ENCODE data around the gene SAA2. TPM values are rescaled to one million over a fixed set of nuclear protein-coding genes. Genes with fewer than 3 reads are reported as not detected.
"Not testable (repeated sequence)": the region's sequence is repeated elsewhere in the genome, so short reads cannot be mapped to it uniquely, and the experiment has no call there.

Gene SAA2
- total RNA-seq, 1 experiment from 2014 or later, result not detected

DNA sequence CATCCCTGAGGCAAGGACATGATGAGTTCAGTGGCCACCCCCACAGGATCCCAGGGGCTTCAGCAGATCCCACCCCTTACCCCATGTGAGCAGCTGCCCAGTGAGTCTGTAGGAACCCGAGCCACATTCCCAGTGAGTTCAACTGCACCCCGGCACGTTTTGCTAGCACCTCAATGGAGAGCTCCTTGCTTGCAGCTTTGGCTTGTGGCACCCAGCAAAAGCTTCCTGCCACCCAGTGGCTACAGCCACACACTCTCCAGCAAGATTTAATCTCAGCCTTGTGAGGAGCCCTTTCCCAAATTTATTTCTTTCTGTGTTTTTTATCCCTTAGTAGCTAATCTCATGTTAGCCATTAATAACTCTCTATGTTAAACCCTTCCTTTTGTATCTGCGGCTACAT is 21.6 kb upstream of the SAA2 start:
- ChIA-PET CTCF (interaction anchor here (1.0 kb wide), 3 partner anchors 26 to 154 kb away, joined by 3 to 11 read pairs (median 8); no protein-coding TSS in a partner anchor), POLR2A (no interaction called here)
- Mint-ChIP-seq H3K4me1 (ENCODE audit: low read depth, unreplicated experiment) (no peaks in the 10 kb centered on the region), H3K4me3 (ENCODE audit: unreplicated experiment) (no peak overlapping the region), H3K36me3 (ENCODE audit: insufficient read depth, unreplicated experiment) (no peaks in the 10 kb centered on the region), H3K9me3 (ENCODE audit: unreplicated experiment) (no peaks in the 10 kb centered on the region), H3K27me3 (ENCODE audit: insufficient read depth, unreplicated experiment) (no peaks in the 10 kb centered on the region), H3K27ac (ENCODE audit: unreplicated experiment) (no peak overlapping the region)
- Histone ChIP-seq H3K9me3 (no peaks in the 10 kb centered on the region), H3K36me3 (ENCODE audit: control insufficient read depth, insufficient read depth, low read length) (no peaks in the 10 kb centered on the region), H3K27me3 (replicated peaks; ENCODE audit: control insufficient read depth, insufficient read depth, low read length) (no peaks in the 10 kb centered on the region), H3K4me3 (ENCODE audit: low read depth, low read length) (no peak overlapping the region), H3K4me1 (no peaks in the 10 kb centered on the region)
- intact Hi-C loops (cut with micrococcal nuclease; ENCODE audit: unreplicated experiment), result no loop called here
- no peak for DNase-seq
- TF ChIP-seq, protein P1, sequence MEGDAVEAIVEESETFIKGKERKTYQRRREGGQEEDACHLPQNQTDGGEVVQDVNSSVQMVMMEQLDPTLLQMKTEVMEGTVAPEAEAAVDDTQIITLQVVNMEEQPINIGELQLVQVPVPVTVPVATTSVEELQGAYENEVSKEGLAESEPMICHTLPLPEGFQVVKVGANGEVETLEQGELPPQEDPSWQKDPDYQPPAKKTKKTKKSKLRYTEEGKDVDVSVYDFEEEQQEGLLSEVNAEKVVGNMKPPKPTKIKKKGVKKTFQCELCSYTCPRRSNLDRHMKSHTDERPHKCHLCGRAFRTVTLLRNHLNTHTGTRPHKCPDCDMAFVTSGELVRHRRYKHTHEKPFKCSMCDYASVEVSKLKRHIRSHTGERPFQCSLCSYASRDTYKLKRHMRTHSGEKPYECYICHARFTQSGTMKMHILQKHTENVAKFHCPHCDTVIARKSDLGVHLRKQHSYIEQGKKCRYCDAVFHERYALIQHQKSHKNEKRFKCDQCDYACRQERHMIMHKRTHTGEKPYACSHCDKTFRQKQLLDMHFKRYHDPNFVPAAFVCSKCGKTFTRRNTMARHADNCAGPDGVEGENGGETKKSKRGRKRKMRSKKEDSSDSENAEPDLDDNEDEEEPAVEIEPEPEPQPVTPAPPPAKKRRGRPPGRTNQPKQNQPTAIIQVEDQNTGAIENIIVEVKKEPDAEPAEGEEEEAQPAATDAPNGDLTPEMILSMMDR (IDR thresholded peaks at IDR 0.05; ENCODE audit: insufficient read depth in 1 of 2, low read depth in 1 of 2, low read length in 1 of 2, severe bottlenecking in 1 of 2, unreplicated experiment in 1 of 2), result no peak
- no TSS peak for BruUV-seq (replicated peaks)

DNA sequence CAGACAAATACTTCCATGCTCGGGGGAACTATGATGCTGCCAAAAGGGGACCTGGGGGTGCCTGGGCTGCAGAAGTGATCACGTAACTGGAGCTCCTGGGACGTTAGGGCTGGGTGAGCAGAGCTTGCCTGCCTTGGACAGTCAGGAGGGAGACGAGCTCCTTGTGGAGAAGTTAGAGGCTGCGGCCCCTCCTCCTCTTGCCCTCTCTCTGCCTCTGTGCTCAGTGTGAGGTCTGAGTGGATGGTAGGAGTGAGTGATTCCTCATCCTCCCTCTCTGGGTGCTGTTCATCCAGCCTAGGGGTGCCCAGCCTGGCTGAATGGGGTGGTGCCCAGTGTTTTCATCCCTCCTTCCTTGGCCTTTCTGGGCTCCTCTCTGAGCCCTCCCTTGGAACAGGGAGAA is 20.8 kb upstream of the SAA2 start:
- H3K36me3 ChIP-seq (ENCODE audit: control insufficient read depth, insufficient read depth, low read length); H3K27me3 ChIP-seq (replicated peaks; ENCODE audit: control insufficient read depth, insufficient read depth, low read length); DNase-seq; H3K27ac Mint-ChIP-seq (ENCODE audit: unreplicated experiment); H3K27me3 Mint-ChIP-seq (ENCODE audit: insufficient read depth, unreplicated experiment); H3K4me1 Mint-ChIP-seq (ENCODE audit: low read depth, unreplicated experiment); CTCF ChIA-PET; BruUV-seq (replicated peaks); POLR2A ChIA-PET; H3K4me1 ChIP-seq; H3K9me3 ChIP-seq; H3K4me3 Mint-ChIP-seq (ENCODE audit: unreplicated experiment); H3K9me3 Mint-ChIP-seq (ENCODE audit: unreplicated experiment); H3K4me3 ChIP-seq (ENCODE audit: low read depth, low read length); H3K36me3 Mint-ChIP-seq (ENCODE audit: insufficient read depth, unreplicated experiment): not testable (repeated sequence)
- intact Hi-C loops (cut with micrococcal nuclease; ENCODE audit: unreplicated experiment), result loop anchor here (1.0 kb wide), 1 partner anchor 42 kb away; no protein-coding TSS in a partner anchor

- H3K4me3 Mint-ChIP-seq (ENCODE audit: unreplicated experiment); H3K4me1 Mint-ChIP-seq (ENCODE audit: low read depth, unreplicated experiment); H3K9me3 ChIP-seq; H3K27ac Mint-ChIP-seq (ENCODE audit: unreplicated experiment); intact Hi-C loops (cut with micrococcal nuclease; ENCODE audit: unreplicated experiment); H3K36me3 ChIP-seq (ENCODE audit: control insufficient read depth, insufficient read depth, low read length); H3K36me3 Mint-ChIP-seq (ENCODE audit: insufficient read depth, unreplicated experiment); POLR2A ChIA-PET; DNase-seq; BruUV-seq (replicated peaks); H3K4me1 ChIP-seq; H3K27me3 ChIP-seq (replicated peaks; ENCODE audit: control insufficient read depth, insufficient read depth, low read length); H3K9me3 Mint-ChIP-seq (ENCODE audit: unreplicated experiment); CTCF ChIA-PET; H3K4me3 ChIP-seq (ENCODE audit: low read depth, low read length); H3K27me3 Mint-ChIP-seq (ENCODE audit: insufficient read depth, unreplicated experiment): not testable (repeated sequence)
Observed at GRCh38 chr11:18267335-18268133, 19.1 kb upstream of the SAA2 start.

DNA sequence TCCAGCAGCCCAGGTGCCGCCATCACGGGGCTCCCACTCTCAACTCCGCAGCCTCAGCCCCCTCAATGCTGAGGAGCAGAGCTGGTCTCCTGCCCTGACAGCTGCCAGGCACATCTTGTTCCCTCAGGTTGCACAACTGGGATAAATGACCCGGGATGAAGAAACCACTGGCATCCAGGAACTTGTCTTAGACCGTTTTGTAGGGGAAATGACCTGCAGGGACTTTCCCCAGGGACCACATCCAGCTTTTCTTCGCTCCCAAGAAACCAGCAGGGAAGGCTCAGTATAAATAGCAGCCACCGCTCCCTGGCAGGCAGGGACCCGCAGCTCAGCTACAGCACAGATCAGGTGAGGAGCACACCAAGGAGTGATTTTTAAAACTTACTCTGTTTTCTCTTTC is 17.5 kb upstream of the SAA2 start, which contains the start of gene SAA1:
SAA1 (plus strand) TSS at position 316 of the 400 bp plus-strand sequence. CDS start 624 bp downstream, outside the sequence.
- no peak within 1 kb of the TSS for H3K27ac Mint-ChIP-seq (ENCODE audit: unreplicated experiment)
- H3K27me3 Mint-ChIP-seq (ENCODE audit: insufficient read depth, unreplicated experiment), result no peaks in the 10 kb centered on the region
- BruUV-seq (replicated peaks), result no TSS peak
- Histone ChIP-seq H3K9me3 (no peaks in the 10 kb centered on the region), H3K4me3 (ENCODE audit: low read depth, low read length) (no peak within 1 kb of the TSS), H3K27me3 (replicated peaks; ENCODE audit: control insufficient read depth, insufficient read depth, low read length) (no peaks in the 10 kb centered on the region), H3K4me1 (peaks cover 15% of the 10 kb centered on the region), H3K36me3 (ENCODE audit: control insufficient read depth, insufficient read depth, low read length) (no peaks in the 10 kb centered on the region)
- intact Hi-C loops (cut with micrococcal nuclease; ENCODE audit: unreplicated experiment), result no loop called here
- TF ChIP-seq, protein P1 (IDR thresholded peaks at IDR 0.05; ENCODE audit: insufficient read depth in 1 of 2, low read depth in 1 of 2, low read length in 1 of 2, severe bottlenecking in 1 of 2, unreplicated experiment in 1 of 2), result no peak
- DNase-seq, result no peak
- ChIA-PET POLR2A (interaction anchor here (0.7 kb wide), 1 partner anchor 44 kb away, joined by 3 read pairs; no protein-coding TSS in a partner anchor), CTCF (no interaction called here)
- no peak within 1 kb of the TSS for H3K4me3 Mint-ChIP-seq (ENCODE audit: unreplicated experiment)
- H3K4me1 Mint-ChIP-seq (ENCODE audit: low read depth, unreplicated experiment), result peaks cover 7% of the 10 kb centered on the region
- no peaks in the 10 kb centered on the region for H3K9me3 Mint-ChIP-seq (ENCODE audit: unreplicated experiment)
- H3K36me3 Mint-ChIP-seq (ENCODE audit: insufficient read depth, unreplicated experiment), result no peaks in the 10 kb centered on the region
